GM12878 (cell line): ENCODE measurements around the gene IFT172. TPM values are rescaled to one million over a fixed set of nuclear protein-coding genes. Genes with fewer than 3 reads are reported as not detected.
"Not testable (repeated sequence)": the region's sequence is repeated elsewhere in the genome, so short reads cannot be mapped to it uniquely, and the experiment has no call there.

Experiments
- ATAC-seq: fragments of 200-7000 bp; cut with Tn5 transposase; 3 replicates; pipeline ENCODE4 v1.9.1; 2020; ENCODE audit warnings: mild to moderate bottlenecking, moderate library complexity
- BruUV-seq: library from RNA; stranded (reverse); fragments of 400-500 nt; replicated peaks from 2 replicates; lab custom pipeline; 2021; lab: Mats Ljungman, UMichigan
- CTCF ChIA-PET: fragments of 300-600 bp; sonication (Branson Sonifier 250); formaldehyde crosslinking; extraction: SDS; loops from one replicate; lab custom pipeline; 2021; ENCODE audit warnings: inconsistent platforms; lab: Yijun Ruan, JAX
- POLR2A ChIA-PET: fragments of 350-600 bp; formaldehyde crosslinking; extraction: SDS; loops from one replicate; lab custom pipeline; 2021; ENCODE audit warnings: inconsistent platforms; lab: Charles Lee
- RAD21 ChIA-PET: fragments of 300-600 bp; sonication (Branson Sonifier 250); formaldehyde crosslinking; loops from one replicate; lab custom pipeline; 2023; ENCODE audit warnings: antibody characterized with exemption; ENCODE audit not compliant: unreplicated experiment; lab: Charles Lee
- SMC1A ChIA-PET: fragments of 300-600 bp; sonication (Branson Sonifier 250); formaldehyde crosslinking; loops from one replicate; lab custom pipeline; 2023; ENCODE audit not compliant: unreplicated experiment, uncharacterized antibody; lab: Charles Lee
- DNase-seq: peaks from one replicate; pipeline ENCODE4 v3.0.0-alpha.2; 2011; ENCODE audit warnings: low read depth, low spot score
- FAIRE-seq: peaks from 3 replicates; lab custom pipeline; 2011; peaks lifted over from hg19 to GRCh38; lab: Jason Lieb, UNC
- H2AFZ ChIP-seq: 2 replicates; pipeline ENCODE4 v1.6.0; 2011; ENCODE audit warnings: low read depth, low read length, control low read depth; ENCODE audit not compliant: control insufficient read depth
- H3K27ac ChIP-seq: 2 replicates; pipeline ENCODE4 v1.5.1; 2011; ENCODE audit warnings: control low read depth; ENCODE audit not compliant: control insufficient read depth, insufficient read depth
- H3K27me3 ChIP-seq, 2 experiments: replicated peaks in 1 of 2; 2 replicates each; pipeline versions ENCODE4 v1.6.0 to v1.6.1; 2011; ENCODE audit warnings: low read length in 1 of 2; ENCODE audit not compliant: control insufficient read depth in 2 of 2, insufficient read depth in 2 of 2
- H3K36me3 ChIP-seq, 2 experiments: 2 replicates each; pipeline ENCODE4 v1.5.1; 2011; ENCODE audit warnings: low read length in 1 of 2; ENCODE audit not compliant: control insufficient read depth in 2 of 2, insufficient read depth in 2 of 2
- H3K4me1 ChIP-seq: 2 replicates; pipeline ENCODE4 v1.6.1; 2011; ENCODE audit warnings: mild to moderate bottlenecking, low read length, moderate library complexity, mixed read lengths; ENCODE audit not compliant: control insufficient read depth, insufficient read depth
- H3K4me2 ChIP-seq: 2 replicates; pipeline ENCODE4 v1.6.0; 2011; ENCODE audit warnings: control low read depth; ENCODE audit not compliant: control insufficient read depth, insufficient read depth
- H3K4me3 ChIP-seq: fragments of 200-600 bp; sonication (generic); 2 replicates; pipeline ENCODE4 v1.5.1; 2016
- H3K79me2 ChIP-seq: 2 replicates; pipeline ENCODE4 v1.6.0; 2011; ENCODE audit warnings: low read length; ENCODE audit not compliant: control insufficient read depth, insufficient read depth
- H3K9ac ChIP-seq: 2 replicates; pipeline ENCODE4 v1.8.0; 2011; ENCODE audit warnings: low read length, control low read depth, mixed read lengths; ENCODE audit not compliant: control insufficient read depth, insufficient read depth
- H3K9me3 ChIP-seq: replicated peaks from 3 replicates; pipeline ENCODE4 v1.5.1; 2011; ENCODE audit warnings: mild to moderate bottlenecking, low read length; ENCODE audit not compliant: control insufficient read depth, insufficient read depth
- H4K20me1 ChIP-seq: 2 replicates; pipeline ENCODE4 v1.6.0; 2011; ENCODE audit not compliant: control insufficient read depth, insufficient read depth
- BMI1 ChIP-seq: fragments of 450-650 bp; IDR thresholded peaks from 2 replicates; pipeline ENCODE4 v1.6.1; 2016; ENCODE audit warnings: mild to moderate bottlenecking, moderate library complexity, borderline replicate concordance
- CHD2 ChIP-seq: IDR thresholded peaks from 2 replicates; pipeline ENCODE4 v1.6.1; 2011; ENCODE audit warnings: low read depth, low read length, improper control_type of control experiment, borderline replicate concordance
- DPF2 ChIP-seq: fragments of 450-650 bp; IDR thresholded peaks from 2 replicates; pipeline ENCODE4 v1.6.1; 2017; ENCODE audit warnings: mild to moderate bottlenecking
- FOXK2 ChIP-seq: fragments of 450-650 bp; IDR thresholded peaks from 2 replicates; pipeline ENCODE4 v1.6.1; 2017; ENCODE audit warnings: mild to moderate bottlenecking, moderate library complexity
- FOXM1 ChIP-seq: IDR thresholded peaks from 2 replicates; pipeline ENCODE4 v1.6.1; 2012; ENCODE audit warnings: low read depth, mild to moderate bottlenecking, inconsistent platforms, low read length, moderate library complexity
- SIX5 ChIP-seq: IDR thresholded peaks from 2 replicates; pipeline ENCODE4 v1.6.1; 2011; ENCODE audit warnings: mild to moderate bottlenecking, low read depth, low read length, moderate library complexity; ENCODE audit not compliant: severe bottlenecking
- WGBS: methylation state at CpG from one replicate; pipeline ENCODE4 v1.1.6; 2016; ENCODE audit warnings: low lambda C conversion rate; ENCODE audit not compliant: insufficient replicate concordance, insufficient coverage; ENCODE audit errors: missing lambda C conversion rate; 5-methylcytosine and 5-hydroxymethylcytosine counted together
- in situ Hi-C: fragments of 300-500 bp; cut with MboI; formaldehyde crosslinking; loops from 9 replicates; pipeline ENCODE4 v1.14.3; 2018; ENCODE audit warnings: mixed read lengths
- intact Hi-C: fragments of 100-400 bp; cut with micrococcal nuclease; formaldehyde crosslinking; loops from one replicate; pipeline ENCODE4 v1.14.2; 2022; ENCODE audit not compliant: unreplicated experiment
- polyA plus RNA-seq, 11 experiments: library from polyadenylated mRNA; depleted of rRNA in 4 of 11; unstranded in 6 of 11; stranded (reverse) in 5 of 11; fragments of >200 nt; fragmentation: Nextera tagmentation in 4 of 11; fragmentation: Illumina TruSeq in 1 of 11; extraction: Ambion mirVana in 4 of 11; extraction: Trizol in 1 of 11; gene quantifications; 1 replicate in 1 of 11; 2 replicates in 10 of 11; pipeline versions ENCODE4 v1.2.1 to v1.2.3, GENCODE V29; 2011 to 2016; ENCODE audit warnings: inconsistent platforms in 2 of 11, missing spikeins in 2 of 11, low read depth in 1 of 11
- total RNA-seq, 4 experiments: library from RNA; depleted of rRNA in 3 of 4; stranded (reverse); fragments of >200 nt in 3 of 4; fragmentation: Illumina TruSeq in 1 of 4; extraction: Trizol in 1 of 4; gene quantifications; 2 replicates each; pipeline versions ENCODE4 v1.2.1 to v1.2.3, GENCODE V29; 2013 to 2021
- TF ChIP-seq, protein P1 (sequence below): fragments of 450-650 bp; IDR thresholded peaks from 2 replicates; pipeline ENCODE4 v1.6.1; 2016; ENCODE audit warnings: mild to moderate bottlenecking

IFT172 gene
- total and polyA plus RNA-seq, 10 of the 15 experiments (the other 5 are each of a cell fraction or from before 2014, with no cell fraction given): 2.4 to 8.6 (median 6.2) TPM

DNA sequence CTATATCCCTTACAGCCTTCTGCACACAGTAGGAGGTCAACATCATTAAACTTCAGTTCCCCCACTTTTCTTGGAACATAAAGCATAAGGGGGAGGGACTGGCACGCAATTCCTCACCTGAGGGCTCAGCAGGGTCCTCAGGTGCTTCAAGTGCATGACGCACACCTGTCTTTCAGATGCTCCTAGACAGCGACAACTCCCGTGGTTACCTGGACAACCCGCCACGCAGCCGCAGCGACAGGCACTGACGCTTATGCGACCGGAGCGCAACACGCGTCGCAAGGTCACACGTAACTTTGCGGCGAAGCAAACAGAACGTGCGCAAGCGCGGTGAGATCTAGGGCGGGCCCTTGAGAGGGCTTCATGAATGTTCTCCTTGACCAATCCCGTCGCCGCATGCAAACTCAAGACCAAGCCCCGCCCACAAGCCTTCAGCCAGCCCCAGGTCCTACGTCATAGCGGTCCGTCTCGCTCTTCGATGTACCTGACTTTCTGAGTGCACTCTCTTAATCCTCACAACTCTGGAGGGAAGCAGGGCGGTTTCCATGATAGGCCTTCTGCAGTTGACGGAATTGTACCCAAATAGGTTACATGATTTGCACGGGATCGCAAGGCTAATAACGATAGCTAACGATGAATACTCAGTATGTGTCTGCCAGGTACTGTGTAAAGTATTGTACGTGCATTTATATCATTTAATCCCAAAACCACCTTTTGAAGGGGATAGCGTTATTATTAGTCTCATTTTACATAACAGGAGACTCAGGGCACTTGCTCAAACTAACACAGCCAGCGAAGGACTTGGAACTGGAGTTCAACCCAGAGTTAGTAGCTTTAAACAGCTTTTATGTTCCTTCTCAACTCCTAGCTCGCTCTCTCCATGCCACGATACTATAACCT lies at the start of gene IFT172 (continued):
- 0 out of 2 replicates have a peak, but pooled peaks have one; percentile 30 for TF ChIP-seq CHD2
- TF ChIP-seq SIX5: peak; percentile 51

DNA sequence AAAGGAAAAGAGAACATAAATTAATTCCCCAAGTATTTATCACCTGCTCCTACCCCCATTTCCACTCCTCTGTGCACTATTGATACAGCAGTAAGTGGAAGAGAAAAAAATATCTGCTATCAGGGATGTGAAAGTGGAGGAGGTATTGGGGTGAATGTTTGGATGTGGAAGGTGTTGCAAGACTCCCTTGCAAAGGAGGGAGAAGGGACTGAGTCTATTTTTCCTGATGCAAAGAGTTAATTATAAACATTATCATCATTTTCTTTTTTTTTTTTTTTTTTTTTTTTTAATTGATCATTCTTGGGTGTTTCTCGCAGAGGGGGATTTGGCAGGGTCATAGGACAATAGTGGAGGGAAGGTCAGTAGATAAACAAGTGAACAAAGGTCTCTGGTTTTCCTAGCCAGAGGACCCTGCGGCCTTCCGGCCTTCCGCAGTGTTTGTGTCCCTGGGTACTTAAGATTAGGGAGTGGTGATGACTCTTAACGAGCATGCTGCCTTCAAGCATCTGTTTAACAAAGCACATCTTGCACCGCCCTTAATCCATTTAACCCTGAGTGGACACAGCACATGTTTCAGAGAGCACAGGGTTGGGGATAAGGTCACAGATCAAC lies 49.4 kb upstream of the IFT172 start:
- H3K4me1 ChIP-seq, H3K36me3 ChIP-seq, in situ Hi-C loops, H3K4me2 ChIP-seq, H2AFZ ChIP-seq, H3K27me3 ChIP-seq, intact Hi-C loops, H3K27ac ChIP-seq, BruUV-seq, RAD21 ChIA-PET, ATAC-seq, SMC1A ChIA-PET, DNase-seq, CTCF ChIA-PET, H3K79me2 ChIP-seq, POLR2A ChIA-PET, H3K9me3 ChIP-seq, H3K9ac ChIP-seq, H4K20me1 ChIP-seq, FAIRE-seq, H3K4me3 ChIP-seq: not testable (repeated sequence)
- 72% methylated on average over 4 of the region's 6 CpGs for WGBS

DNA sequence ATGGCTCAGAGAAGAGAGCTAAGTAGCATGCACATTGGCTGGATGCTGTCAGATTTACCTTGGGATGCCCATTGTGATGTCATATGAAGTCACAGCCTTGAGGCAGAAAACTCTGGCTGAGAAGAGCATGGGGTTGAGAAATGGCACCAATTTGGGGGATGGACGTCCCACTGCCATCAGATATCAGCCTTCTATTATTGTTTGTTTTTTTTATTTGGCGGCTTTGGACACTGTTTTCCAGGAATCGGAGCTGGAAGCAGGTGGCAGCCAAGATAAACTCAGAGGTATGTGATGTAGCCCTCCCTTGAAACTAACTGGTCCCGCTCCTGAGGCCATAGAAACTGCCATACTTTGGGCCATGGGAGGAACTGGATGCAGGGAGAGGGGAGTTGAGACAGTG lies 47.7 kb upstream of the IFT172 start:
- no peak overlapping the region for H2AFZ ChIP-seq
- H3K27ac ChIP-seq: no peak overlapping the region
- H3K79me2 ChIP-seq: no peaks in the 10 kb centered on the region
- H3K4me3 ChIP-seq: no peak overlapping the region
- no peaks in the 10 kb centered on the region for H3K4me1 ChIP-seq
- H3K4me2 ChIP-seq: no peak overlapping the region
- ATAC-seq (no peak), DNase-seq (no peak), FAIRE-seq (no peak)
- ChIA-PET POLR2A (no interaction called here), RAD21 (no interaction called here), SMC1A (no interaction called here), CTCF (no interaction called here)
- H3K9me3 ChIP-seq: no peaks in the 10 kb centered on the region
- no peaks in the 10 kb centered on the region for H4K20me1 ChIP-seq
- no peaks in the 10 kb centered on the region for H3K36me3 ChIP-seq
- intact Hi-C loops (no loop called here), in situ Hi-C loops (no loop called here)
- H3K9ac ChIP-seq: no peak overlapping the region
- 39% methylated on average over 4 of the region's 4 CpGs for WGBS
- BruUV-seq: no TSS peak
- TF ChIP-seq FOXK2: no peak
- TF ChIP-seq, protein P1, sequence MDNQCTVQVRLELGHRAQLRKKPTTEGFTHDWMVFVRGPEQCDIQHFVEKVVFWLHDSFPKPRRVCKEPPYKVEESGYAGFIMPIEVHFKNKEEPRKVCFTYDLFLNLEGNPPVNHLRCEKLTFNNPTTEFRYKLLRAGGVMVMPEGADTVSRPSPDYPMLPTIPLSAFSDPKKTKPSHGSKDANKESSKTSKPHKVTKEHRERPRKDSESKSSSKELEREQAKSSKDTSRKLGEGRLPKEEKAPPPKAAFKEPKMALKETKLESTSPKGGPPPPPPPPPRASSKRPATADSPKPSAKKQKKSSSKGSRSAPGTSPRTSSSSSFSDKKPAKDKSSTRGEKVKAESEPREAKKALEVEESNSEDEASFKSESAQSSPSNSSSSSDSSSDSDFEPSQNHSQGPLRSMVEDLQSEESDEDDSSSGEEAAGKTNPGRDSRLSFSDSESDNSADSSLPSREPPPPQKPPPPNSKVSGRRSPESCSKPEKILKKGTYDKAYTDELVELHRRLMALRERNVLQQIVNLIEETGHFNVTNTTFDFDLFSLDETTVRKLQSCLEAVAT: no peak
- TF ChIP-seq BMI1: no peak
- TF ChIP-seq FOXM1: no peak
- TF ChIP-seq DPF2: no peak
- H3K27me3 ChIP-seq: no peaks in the 10 kb centered on the region
